Stimulated activated CD8-positive, alpha-beta memory T cell treated with anti-CD3 and anti-CD28 coated beads, Interleukin-7, amount 100 ng/mL, for 48 hours (primary cell): ENCODE measurements around the gene ARHGDIA.

Experiments used
- DNase-seq, 2 donors: peaks; one replicate each; pipeline ENCODE4 v3.0.0-alpha.2; 2020; ENCODE audit warnings: low read depth in 1 of 2; ENCODE audit errors: extremely low read depth in 1 of 2

The ARHGDIA gene

GRCh38 chr17:81906476-81907218 lies 35.5 kb upstream of the ARHGDIA start:
- no peak for DNase-seq

GRCh38 chr17:81905993-81906392 lies 34.9 kb upstream of the ARHGDIA start:
- no peak for DNase-seq

- DNase-seq, result no peak
Observed at GRCh38 chr17:81905424-81905875, 34.3 kb upstream of the ARHGDIA start.

GRCh38 chr17:81904600-81905423 lies 33.7 kb upstream of the ARHGDIA start:
- no peak for DNase-seq

- DNase-seq, result no peak
Observed at GRCh38 chr17:81903896-81904599, 32.9 kb upstream of the ARHGDIA start.

- no peak for DNase-seq
Observed at GRCh38 chr17:81903415-81903831, 32.3 kb upstream of the ARHGDIA start.

GRCh38 chr17:81902653-81903414 lies 31.7 kb upstream of the ARHGDIA start:
- DNase-seq, result no peak

GRCh38 chr17:81902023-81902652 lies 31.0 kb upstream of the ARHGDIA start, which contains the start of gene NPB:
Gene NPB (plus strand): TSS chr17:81902238. CDS start chr17:81902278, 40 bp downstream.
- no peak for DNase-seq

GRCh38 chr17:81901167-81902022 lies 30.3 kb upstream of the ARHGDIA start:
- DNase-seq, result no peak

- DNase-seq, result no peak
Observed at GRCh38 chr17:81900181-81900820, 29.2 kb upstream of the ARHGDIA start.

- no peak for DNase-seq
Observed at GRCh38 chr17:81899514-81900166, 28.5 kb upstream of the ARHGDIA start.

- no peak for DNase-seq
Observed at GRCh38 chr17:81898885-81899284, 27.7 kb upstream of the ARHGDIA start.

GRCh38 chr17:81898029-81898866 lies 27.1 kb upstream of the ARHGDIA start:
- DNase-seq, result no peak

GRCh38 chr17:81895400-81895799 lies 24.3 kb upstream of the ARHGDIA start:
- DNase-seq, result no peak

- DNase-seq, result no peak
Observed at GRCh38 chr17:81891303-81891552, 20.1 kb upstream of the ARHGDIA start.

- DNase-seq, result no peak
Observed at GRCh38 chr17:81890447-81891302, 19.5 kb upstream of the ARHGDIA start.

- no peak for DNase-seq
Observed at GRCh38 chr17:81889602-81890001, 18.5 kb upstream of the ARHGDIA start.
